GM12801 (cell line): Measurements from ENCODE around the gene SMARCA4.

Experiments
- TF ChIP-seq, protein P1 (sequence below): IDR thresholded peaks from one replicate; pipeline ENCODE4 v1.5.1; 2011; ENCODE audit warnings: control low read depth; ENCODE audit not compliant: insufficient read length; ENCODE audit errors: extremely low read depth

Gene SMARCA4

GRCh38 chr19:11098327-11098726 is 137.5 kb downstream of the SMARCA4 start:
- TF ChIP-seq, protein P1, sequence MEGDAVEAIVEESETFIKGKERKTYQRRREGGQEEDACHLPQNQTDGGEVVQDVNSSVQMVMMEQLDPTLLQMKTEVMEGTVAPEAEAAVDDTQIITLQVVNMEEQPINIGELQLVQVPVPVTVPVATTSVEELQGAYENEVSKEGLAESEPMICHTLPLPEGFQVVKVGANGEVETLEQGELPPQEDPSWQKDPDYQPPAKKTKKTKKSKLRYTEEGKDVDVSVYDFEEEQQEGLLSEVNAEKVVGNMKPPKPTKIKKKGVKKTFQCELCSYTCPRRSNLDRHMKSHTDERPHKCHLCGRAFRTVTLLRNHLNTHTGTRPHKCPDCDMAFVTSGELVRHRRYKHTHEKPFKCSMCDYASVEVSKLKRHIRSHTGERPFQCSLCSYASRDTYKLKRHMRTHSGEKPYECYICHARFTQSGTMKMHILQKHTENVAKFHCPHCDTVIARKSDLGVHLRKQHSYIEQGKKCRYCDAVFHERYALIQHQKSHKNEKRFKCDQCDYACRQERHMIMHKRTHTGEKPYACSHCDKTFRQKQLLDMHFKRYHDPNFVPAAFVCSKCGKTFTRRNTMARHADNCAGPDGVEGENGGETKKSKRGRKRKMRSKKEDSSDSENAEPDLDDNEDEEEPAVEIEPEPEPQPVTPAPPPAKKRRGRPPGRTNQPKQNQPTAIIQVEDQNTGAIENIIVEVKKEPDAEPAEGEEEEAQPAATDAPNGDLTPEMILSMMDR, result no peak

DNA sequence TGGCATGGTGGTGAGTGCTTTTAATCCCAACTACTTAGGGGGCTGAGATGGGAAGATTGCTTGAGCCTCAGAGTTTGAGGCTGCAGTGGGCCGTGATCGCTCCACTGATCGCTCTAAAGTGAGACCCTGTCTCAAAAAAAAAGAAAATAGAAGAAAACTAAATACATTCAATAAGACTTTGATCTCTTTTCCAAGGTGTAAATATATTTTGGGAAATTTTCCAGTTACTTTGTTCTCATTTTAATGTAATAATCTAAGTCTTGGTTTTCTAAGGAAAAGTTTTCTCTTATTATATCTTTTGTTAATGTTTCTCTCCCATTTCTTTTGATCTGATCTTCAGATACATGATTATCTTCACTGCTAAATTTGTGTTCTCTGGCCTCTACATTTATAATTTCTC is 138.0 kb downstream of the SMARCA4 start:
- TF ChIP-seq, protein P1, result no peak

DNA sequence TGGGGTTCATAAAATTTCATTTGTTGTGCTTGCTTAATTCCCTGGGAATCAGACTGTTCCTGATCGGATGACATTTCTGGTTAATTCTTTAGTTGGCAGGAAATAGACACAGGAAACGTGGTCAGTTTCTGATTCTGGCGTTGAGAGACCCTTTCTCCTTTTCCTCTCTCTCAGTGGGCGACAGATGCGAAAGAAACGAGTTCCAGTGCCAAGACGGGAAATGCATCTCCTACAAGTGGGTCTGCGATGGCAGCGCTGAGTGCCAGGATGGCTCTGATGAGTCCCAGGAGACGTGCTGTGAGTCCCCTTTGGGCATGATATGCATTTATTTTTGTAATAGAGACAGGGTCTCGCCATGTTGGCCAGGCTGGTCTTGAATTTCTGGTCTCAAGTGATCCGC is 139.2 kb downstream of the SMARCA4 start:
- TF ChIP-seq, protein P1, result no peak

- TF ChIP-seq, protein P1, result no peak
These were observed 140.2 kb downstream of the SMARCA4 start for GRCh38 chr19:11101057-11101456.

DNA sequence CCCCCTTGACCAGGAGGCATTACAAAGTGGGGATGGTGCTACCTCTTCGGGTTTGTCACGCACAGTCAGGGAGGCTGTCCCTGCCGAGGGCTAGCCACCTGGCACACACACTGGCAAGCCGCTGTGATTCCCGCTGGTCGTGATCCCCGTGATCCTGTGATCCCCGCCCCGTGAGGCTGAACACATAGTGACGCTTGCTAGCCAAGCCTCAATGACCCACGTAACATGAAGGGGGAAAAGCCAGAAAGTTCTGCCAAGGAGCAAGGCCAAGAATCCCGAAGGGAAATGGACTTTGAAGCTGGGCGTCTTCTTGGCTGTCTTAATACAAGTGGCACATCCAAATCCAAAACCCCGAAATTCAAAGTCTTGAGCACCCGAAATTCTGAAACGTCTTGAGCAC is 142.1 kb downstream of the SMARCA4 start:
- TF ChIP-seq, protein P1, result no peak

DNA sequence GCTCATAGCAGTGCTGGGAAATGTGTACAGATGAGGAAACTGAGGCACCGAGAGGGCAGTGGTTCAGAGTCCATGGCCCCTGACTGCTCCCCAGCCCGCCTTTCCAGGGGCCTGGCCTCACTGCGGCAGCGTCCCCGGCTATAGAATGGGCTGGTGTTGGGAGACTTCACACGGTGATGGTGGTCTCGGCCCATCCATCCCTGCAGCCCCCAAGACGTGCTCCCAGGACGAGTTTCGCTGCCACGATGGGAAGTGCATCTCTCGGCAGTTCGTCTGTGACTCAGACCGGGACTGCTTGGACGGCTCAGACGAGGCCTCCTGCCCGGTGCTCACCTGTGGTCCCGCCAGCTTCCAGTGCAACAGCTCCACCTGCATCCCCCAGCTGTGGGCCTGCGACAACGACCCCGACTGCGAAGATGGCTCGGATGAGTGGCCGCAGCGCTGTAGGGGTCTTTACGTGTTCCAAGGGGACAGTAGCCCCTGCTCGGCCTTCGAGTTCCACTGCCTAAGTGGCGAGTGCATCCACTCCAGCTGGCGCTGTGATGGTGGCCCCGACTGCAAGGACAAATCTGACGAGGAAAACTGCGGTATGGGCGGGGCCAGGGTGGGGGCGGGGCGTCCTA is 144.3 kb downstream of the SMARCA4 start:
- TF ChIP-seq, protein P1, result no peak

GRCh38 chr19:11106477-11106876 is 145.6 kb downstream of the SMARCA4 start:
- TF ChIP-seq, protein P1, result no peak
